GM19455 (cell line): ENCODE measurements around the gene CDK5R2.

Source experiments
- ATAC-seq: cut with Tn5 transposase; IDR thresholded peaks from one replicate; pipeline ENCODE4 v1.9.1; 2021; ENCODE audit not compliant: unreplicated experiment

CDK5R2 gene

GRCh38 chr2:218986148-218986761, 26.8 kb downstream of the CDK5R2 start:
- no peak for ATAC-seq

- ATAC-seq = no peak
These were observed 28.7 kb downstream of the CDK5R2 start for GRCh38 chr2:218988164-218988563.

- ATAC-seq = no peak
These were observed 29.2 kb downstream of the CDK5R2 start for GRCh38 chr2:218988650-218989049.

GRCh38 chr2:218990052-218990451, 30.6 kb downstream of the CDK5R2 start:
- no peak for ATAC-seq

GRCh38 chr2:218990612-218991011, 31.1 kb downstream of the CDK5R2 start:
- no peak for ATAC-seq

- no peak for ATAC-seq
These were observed 32.3 kb downstream of the CDK5R2 start for GRCh38 chr2:218991674-218992168.

- ATAC-seq = no peak
These were observed 32.7 kb downstream of the CDK5R2 start for GRCh38 chr2:218992196-218992595.

GRCh38 chr2:218992703-218993344, 33.4 kb downstream of the CDK5R2 start:
- ATAC-seq = no peak

- no peak for ATAC-seq
These were observed 34.2 kb downstream of the CDK5R2 start, which contains the start of gene CRYBA2 for GRCh38 chr2:218993345-218994315. CRYBA2 (minus strand) TSS chr2:218993422; CDS start chr2:218993176, 246 bp downstream.

GRCh38 chr2:218995561-218995960, 36.1 kb downstream of the CDK5R2 start:
- ATAC-seq = no peak

- ATAC-seq = no peak
These were observed 36.7 kb downstream of the CDK5R2 start for GRCh38 chr2:218995972-218996711.

GRCh38 chr2:218996937-218997336, 37.5 kb downstream of the CDK5R2 start:
- ATAC-seq = no peak

GRCh38 chr2:218997731-218998130, 38.3 kb downstream of the CDK5R2 start:
- no peak for ATAC-seq

- ATAC-seq = no peak
These were observed 39.0 kb downstream of the CDK5R2 start for GRCh38 chr2:218998414-218999002.

GRCh38 chr2:218999021-218999880, 39.8 kb downstream of the CDK5R2 start:
- ATAC-seq = no peak

GRCh38 chr2:218999881-219000568, 40.6 kb downstream of the CDK5R2 start:
- ATAC-seq = no peak

GRCh38 chr2:219000569-219000960, 41.1 kb downstream of the CDK5R2 start:
- no peak for ATAC-seq

GRCh38 chr2:219001100-219001576, 41.7 kb downstream of the CDK5R2 start:
- ATAC-seq = no peak
